Activated CD4-positive, alpha-beta T cell treated with anti-CD3 and anti-CD28 coated beads, Interleukin-2, amount 10 ng/mL, durations not matched to agents 24 days and 14 days (primary cell): ENCODE measurements around the gene NT5C. TPM values are rescaled to one million over a fixed set of nuclear protein-coding genes. Genes with fewer than 3 reads are reported as not detected.

Source experiments
- DNase-seq: peaks from one replicate; pipeline ENCODE4 v3.0.0; 2022
- H3K27ac Mint-ChIP-seq: one replicate; pipeline ENCODE4 v1.8.0; 2022; ENCODE audit warnings: mild to moderate bottlenecking, mixed read lengths
- H3K27me3 Mint-ChIP-seq: one replicate; pipeline ENCODE4 v1.8.0; 2022; ENCODE audit warnings: mixed read lengths
- H3K36me3 Mint-ChIP-seq: one replicate; pipeline ENCODE4 v1.8.0; 2022; ENCODE audit warnings: low read depth, mild to moderate bottlenecking, mixed read lengths
- H3K4me1 Mint-ChIP-seq: one replicate; pipeline ENCODE4 v1.8.0; 2021; ENCODE audit warnings: mixed read lengths
- H3K4me3 Mint-ChIP-seq: one replicate; pipeline ENCODE4 v1.8.0; 2022; ENCODE audit warnings: mild to moderate bottlenecking, moderate library complexity, mixed read lengths
- H3K9me3 Mint-ChIP-seq: one replicate; pipeline ENCODE4 v1.8.0; 2021; ENCODE audit warnings: mixed read lengths
- intact Hi-C: fragments of 100-400 bp; cut with micrococcal nuclease; formaldehyde crosslinking; loops from one replicate; pipeline ENCODE4 v1.15.1; 2023
- total RNA-seq: library from RNA; stranded (reverse); gene quantifications from 2 replicates; pipeline ENCODE4 v1.2.3, GENCODE V29; 2022

NT5C gene
- total RNA-seq, 1 donor from 2014 or later: 84.7 TPM

GRCh38 chr17:75105126-75106080 lies 26.1 kb downstream of the NT5C start:
- Mint-ChIP-seq H3K4me1 (peaks cover 11% of the 10 kb centered on the region), H3K9me3 (no peaks in the 10 kb centered on the region), H3K27ac (no peak overlapping the region), H3K4me3 (no peak overlapping the region), H3K36me3 (peaks cover 3% of the 10 kb centered on the region), H3K27me3 (no peaks in the 10 kb centered on the region)
- intact Hi-C loops: no loop called here
- DNase-seq: peak; percentile 73

DNA sequence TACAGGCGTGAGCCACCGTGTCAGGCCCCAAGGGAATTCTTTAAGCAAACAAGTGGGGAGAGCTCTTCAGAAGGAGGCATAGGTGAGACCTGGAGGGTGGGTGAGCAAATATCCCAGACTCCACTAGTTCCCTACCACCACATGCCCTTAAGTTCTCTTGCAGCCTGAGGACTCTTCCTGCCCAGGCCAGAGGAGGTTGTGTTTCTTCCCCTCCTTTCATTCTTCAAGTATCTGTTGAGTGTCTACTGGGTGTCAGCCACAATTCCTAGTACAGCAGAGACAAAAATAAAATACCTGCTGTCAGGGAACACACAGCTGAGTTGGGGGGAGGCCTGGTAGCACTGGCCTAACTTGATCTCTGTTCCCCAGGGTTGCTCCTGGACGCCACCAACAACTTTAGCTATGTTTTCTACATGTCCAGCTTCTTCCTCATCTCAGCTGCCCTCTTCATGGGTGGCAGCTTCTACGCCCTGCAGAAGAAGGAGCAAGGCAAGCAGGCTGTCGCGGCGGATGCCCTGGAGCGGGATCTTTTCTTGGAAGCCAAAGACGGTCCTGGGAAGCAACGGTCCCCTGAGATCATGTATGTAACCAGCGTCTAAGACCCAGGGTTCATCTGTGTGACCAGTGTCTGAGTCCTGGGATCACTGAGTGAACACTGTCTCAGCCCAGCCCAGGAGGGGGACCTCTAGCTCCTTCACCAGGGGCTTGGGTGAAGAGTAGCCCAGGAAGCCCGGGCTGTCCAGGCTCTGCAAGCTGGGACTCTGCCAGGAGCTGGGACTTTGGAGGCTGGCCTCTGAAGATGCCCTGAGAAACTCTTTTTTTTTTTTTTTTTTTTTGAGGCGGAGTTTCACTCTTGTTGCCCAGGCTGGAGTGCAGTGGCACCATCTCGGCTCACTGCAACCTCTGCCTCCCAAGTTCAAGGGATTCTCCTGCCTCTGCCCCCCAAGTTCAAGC lies 27.7 kb downstream of the NT5C start:
- Mint-ChIP-seq H3K4me1 (peaks cover 6% of the 10 kb centered on the region), H3K36me3 (peaks cover 3% of the 10 kb centered on the region), H3K9me3 (no peaks in the 10 kb centered on the region), H3K4me3 (no peak overlapping the region), H3K27ac (no peak overlapping the region), H3K27me3 (no peaks in the 10 kb centered on the region)
- DNase-seq: no peak
- intact Hi-C loops: no loop called here

DNA sequence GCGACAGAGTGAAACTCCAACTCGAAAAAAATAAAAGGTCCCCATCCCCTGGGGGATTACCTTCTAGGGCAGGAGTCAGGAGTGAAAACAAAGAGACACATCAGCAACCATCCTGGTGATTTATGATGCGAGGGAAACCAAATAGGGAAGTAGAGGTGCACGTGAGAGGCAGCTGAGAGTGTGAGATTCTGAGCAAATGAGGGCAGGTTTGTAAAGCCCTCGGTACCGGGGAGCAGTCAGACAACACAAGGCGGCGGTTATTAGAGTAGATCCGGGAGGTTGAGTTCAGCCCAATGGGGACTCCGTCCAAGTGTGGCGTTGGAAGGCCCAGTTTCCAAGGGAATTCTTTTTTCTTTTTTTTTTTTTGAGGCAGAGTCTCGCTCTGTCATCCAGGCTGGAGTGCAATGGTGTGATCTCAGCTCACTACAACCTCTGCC lies 29.1 kb downstream of the NT5C start:
- no peaks in the 10 kb centered on the region for H3K27me3 Mint-ChIP-seq
- H3K4me3 Mint-ChIP-seq: no peak overlapping the region
- peaks cover 2% of the 10 kb centered on the region for H3K4me1 Mint-ChIP-seq
- H3K36me3 Mint-ChIP-seq: peaks cover 6% of the 10 kb centered on the region
- DNase-seq: no peak
- no peak overlapping the region for H3K27ac Mint-ChIP-seq
- intact Hi-C loops: no loop called here
- H3K9me3 Mint-ChIP-seq: no peaks in the 10 kb centered on the region

GRCh38 chr17:75099881-75100595 lies 31.5 kb downstream of the NT5C start:
- no peaks in the 10 kb centered on the region for H3K27me3 Mint-ChIP-seq
- H3K4me3 Mint-ChIP-seq: no peak overlapping the region
- DNase-seq: no peak
- H3K27ac Mint-ChIP-seq: no peak overlapping the region
- peaks cover 6% of the 10 kb centered on the region for H3K36me3 Mint-ChIP-seq
- no peaks in the 10 kb centered on the region for H3K4me1 Mint-ChIP-seq
- no peaks in the 10 kb centered on the region for H3K9me3 Mint-ChIP-seq
- intact Hi-C loops: no loop called here

- no peak overlapping the region for H3K27ac Mint-ChIP-seq
- peaks cover 6% of the 10 kb centered on the region for H3K36me3 Mint-ChIP-seq
- no peaks in the 10 kb centered on the region for H3K27me3 Mint-ChIP-seq
- no peak for DNase-seq
- H3K9me3 Mint-ChIP-seq: no peaks in the 10 kb centered on the region
- H3K4me3 Mint-ChIP-seq: no peak overlapping the region
- intact Hi-C loops: no loop called here
- no peaks in the 10 kb centered on the region for H3K4me1 Mint-ChIP-seq
Observed at GRCh38 chr17:75098861-75099260, 32.7 kb downstream of the NT5C start.

DNA sequence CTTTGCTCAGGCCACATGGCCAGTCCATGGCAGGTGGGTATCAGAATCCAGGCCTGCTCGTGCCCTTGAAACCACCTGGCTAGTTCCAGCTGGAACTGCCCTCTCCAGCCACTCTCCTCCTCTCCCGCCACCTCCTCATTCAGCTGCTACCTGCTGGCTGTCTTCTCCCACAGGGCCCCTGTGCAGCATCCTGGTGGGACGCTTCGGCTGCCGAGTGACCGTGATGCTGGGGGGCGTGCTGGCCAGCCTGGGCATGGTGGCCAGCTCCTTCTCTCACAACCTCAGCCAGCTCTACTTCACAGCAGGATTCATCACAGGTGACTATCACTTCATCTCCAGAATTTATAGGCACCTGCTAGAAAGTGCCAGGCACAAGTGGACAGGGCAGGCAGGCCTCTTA lies 33.7 kb downstream of the NT5C start:
- Mint-ChIP-seq H3K4me1 (no peaks in the 10 kb centered on the region), H3K27ac (no peak overlapping the region), H3K27me3 (no peaks in the 10 kb centered on the region), H3K9me3 (no peaks in the 10 kb centered on the region), H3K36me3 (peaks cover 6% of the 10 kb centered on the region), H3K4me3 (no peak overlapping the region)
- DNase-seq: no peak
- intact Hi-C loops: no loop called here

GRCh38 chr17:75096082-75096625 lies 35.4 kb downstream of the NT5C start:
- Mint-ChIP-seq H3K4me1 (peaks cover 10% of the 10 kb centered on the region), H3K9me3 (no peaks in the 10 kb centered on the region), H3K36me3 (peaks cover 6% of the 10 kb centered on the region), H3K27ac (no peak overlapping the region), H3K27me3 (no peaks in the 10 kb centered on the region), H3K4me3 (no peak overlapping the region)
- no peak for DNase-seq
- intact Hi-C loops: no loop called here

DNA sequence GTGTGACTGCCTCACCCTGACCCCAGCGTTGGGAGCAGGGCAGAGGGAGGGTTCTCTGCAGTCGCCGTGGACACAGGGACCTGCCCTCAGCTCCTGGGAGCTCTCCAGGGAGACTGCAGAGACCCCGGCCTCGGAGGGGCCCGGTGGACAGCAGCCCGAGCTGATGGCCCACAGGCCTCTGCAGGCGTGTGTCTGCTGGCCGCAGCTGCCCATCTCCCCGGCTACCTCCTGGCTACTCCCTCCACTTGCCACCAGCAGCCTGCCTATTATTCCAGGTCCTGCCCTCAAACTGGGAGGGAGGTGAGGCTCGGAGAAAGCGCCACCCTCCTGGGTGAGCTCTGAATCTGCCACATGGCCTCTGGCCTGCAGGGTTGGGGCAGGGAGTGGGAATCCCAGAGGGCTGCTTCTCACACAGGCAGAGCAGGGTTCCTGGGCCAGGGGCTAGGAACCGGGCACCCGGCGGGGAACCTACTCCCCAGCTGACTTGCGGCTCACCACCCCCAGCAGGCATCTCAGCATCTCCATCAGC lies 36.6 kb downstream of the NT5C start:
- H3K4me1 Mint-ChIP-seq: peaks cover 15% of the 10 kb centered on the region
- DNase-seq: no peak
- H3K27ac Mint-ChIP-seq: no peak overlapping the region
- H3K36me3 Mint-ChIP-seq: peaks cover 4% of the 10 kb centered on the region
- intact Hi-C loops: no loop called here
- no peak overlapping the region for H3K4me3 Mint-ChIP-seq
- H3K27me3 Mint-ChIP-seq: no peaks in the 10 kb centered on the region
- H3K9me3 Mint-ChIP-seq: no peaks in the 10 kb centered on the region

- H3K4me1 Mint-ChIP-seq: peaks cover 26% of the 10 kb centered on the region
- intact Hi-C loops: no loop called here
- no peaks in the 10 kb centered on the region for H3K9me3 Mint-ChIP-seq
- H3K36me3 Mint-ChIP-seq: peaks cover under 1% of the 10 kb centered on the region
- no peak overlapping the region for H3K4me3 Mint-ChIP-seq
- no peaks in the 10 kb centered on the region for H3K27me3 Mint-ChIP-seq
- no peak for DNase-seq
- H3K27ac Mint-ChIP-seq: no peak overlapping the region
Observed at GRCh38 chr17:75093548-75094158, 37.9 kb downstream of the NT5C start.

- H3K4me3 Mint-ChIP-seq: no peak overlapping the region
- no peak overlapping the region for H3K27ac Mint-ChIP-seq
- intact Hi-C loops: no loop called here
Observed at GRCh38 chr17:75091855-75092327, 39.7 kb downstream of the NT5C start.

GRCh38 chr17:75090871-75091854 lies 40.4 kb downstream of the NT5C start:
- Mint-ChIP-seq H3K9me3 (no peaks in the 10 kb centered on the region), H3K36me3 (no peaks in the 10 kb centered on the region), H3K27me3 (no peaks in the 10 kb centered on the region), H3K27ac (no peak overlapping the region), H3K4me1 (peaks cover 36% of the 10 kb centered on the region), H3K4me3 (no peak overlapping the region)
- intact Hi-C loops: no loop called here
- DNase-seq: no peak

More at GRCh38 chr17:75091855-75092327, 39.7 kb downstream of the NT5C start:
- Mint-ChIP-seq H3K27me3 (no peaks in the 10 kb centered on the region), H3K36me3 (no peaks in the 10 kb centered on the region), H3K4me1 (peaks cover 32% of the 10 kb centered on the region), H3K9me3 (no peaks in the 10 kb centered on the region)
- DNase-seq: no peak
